LHCN-M2 (cell line): ENCODE measurements around the gene HPSE. TPM values are rescaled to one million over a fixed set of nuclear protein-coding genes. Genes with fewer than 3 reads are reported as not detected.
A peak's percentile ranks its signal among the peaks of the same experiment; 100 is the strongest.

Source experiments
- DNase-seq: peaks from one replicate; pipeline ENCODE4 v3.0.0-alpha.2; 2012; ENCODE audit warnings: low read depth
- polyA plus RNA-seq: library from polyadenylated mRNA; unstranded; fragments of >200 nt; gene quantifications from one replicate; pipeline ENCODE4 v1.2.1, GENCODE V29; 2012; ENCODE audit warnings: missing spikeins
- total RNA-seq: library from RNA; depleted of rRNA; stranded (reverse); fragments of >200 nt; gene quantifications from 2 replicates; pipeline ENCODE4 v1.2.3, GENCODE V29; 2014; rRNA removed

HPSE gene
- total RNA-seq = 2.1 and 2.2 TPM in 2 replicates
- polyA plus RNA-seq = 1.2 TPM

DNA sequence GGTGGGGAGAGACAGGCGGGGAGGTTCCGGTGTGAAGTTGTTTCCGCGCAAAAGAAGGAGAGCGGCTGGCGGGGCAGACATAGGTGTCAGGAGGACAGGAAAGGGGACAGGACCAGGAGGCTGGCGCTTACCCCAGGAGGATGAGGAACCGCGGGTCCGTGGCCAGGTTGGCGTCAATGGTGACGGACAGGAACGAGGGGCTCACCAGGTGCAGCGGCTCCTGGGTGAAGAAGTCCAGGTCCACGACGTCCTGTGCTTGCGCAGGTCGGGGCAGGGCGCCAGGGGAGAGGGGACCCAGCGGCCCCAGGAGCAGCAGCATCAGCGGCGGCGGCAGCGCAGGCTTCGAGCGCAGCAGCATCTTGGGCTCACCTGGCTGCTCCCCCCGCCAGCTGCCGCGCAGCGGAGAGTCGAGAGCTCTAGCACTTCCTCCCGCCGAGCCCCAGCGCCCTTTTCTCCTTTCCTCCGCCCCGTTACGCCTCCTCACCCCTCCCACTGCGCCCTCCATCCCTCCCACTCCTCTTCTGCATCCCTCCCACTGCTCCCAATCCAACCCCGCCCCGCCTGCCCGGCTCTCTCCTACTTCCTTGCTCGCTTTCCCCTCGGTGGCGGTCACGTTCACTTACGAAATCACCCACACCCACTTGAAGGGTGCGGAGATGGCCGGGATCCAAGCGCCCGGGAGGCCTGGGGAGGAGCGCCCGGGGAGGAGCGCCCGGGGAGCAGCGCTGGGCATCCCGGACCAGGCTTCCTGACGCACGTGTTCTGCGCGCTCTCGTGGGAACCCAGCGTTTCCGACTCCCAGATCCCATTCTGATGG, at the start of gene HPSE:
TSS of gene HPSE (minus strand) at position 424 of the 817 bp plus-strand sequence. CDS start at position 358, 66 bp downstream.
- peak; percentile 66 for DNase-seq

DNA sequence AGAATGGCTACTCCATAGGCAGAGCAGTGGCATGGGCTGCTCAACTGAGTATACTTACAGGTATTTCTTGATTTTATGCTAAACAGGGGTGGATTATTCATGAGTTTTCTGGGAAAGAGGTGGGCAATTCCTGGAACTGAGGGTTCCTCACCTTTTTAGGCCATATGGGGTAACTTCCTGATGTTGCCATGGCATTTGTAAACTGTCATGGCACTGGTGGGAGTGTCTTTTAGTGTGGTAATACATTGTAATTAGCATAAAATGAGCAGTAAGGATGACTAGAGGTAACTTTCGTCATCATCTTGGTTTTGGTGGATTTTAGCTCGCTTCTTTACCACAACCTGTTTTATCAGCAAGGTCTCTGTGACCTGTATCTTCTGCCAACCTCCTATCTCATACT, 48.2 kb upstream of the HPSE start:
- DNase-seq = no peak

DNA sequence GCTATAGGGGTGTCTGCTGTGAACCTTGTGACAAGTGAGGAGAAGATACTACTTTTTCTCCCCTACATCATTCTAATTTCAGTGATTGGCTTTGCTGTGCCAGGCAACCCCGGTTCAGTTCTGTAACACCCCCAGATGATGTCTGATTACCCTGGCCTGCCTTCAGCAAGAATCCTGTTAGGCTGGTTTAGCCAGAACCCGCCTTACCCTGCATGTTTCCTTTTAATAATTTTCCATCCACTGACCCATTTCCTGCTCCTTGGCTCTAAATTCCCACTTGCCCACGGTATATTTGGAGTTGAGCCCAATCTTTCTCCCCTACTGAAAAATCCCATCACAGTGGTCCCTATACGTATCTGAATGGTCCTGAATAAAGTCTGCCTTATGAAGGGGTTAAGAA, 46.5 kb upstream of the HPSE start:
- DNase-seq = no peak

DNA sequence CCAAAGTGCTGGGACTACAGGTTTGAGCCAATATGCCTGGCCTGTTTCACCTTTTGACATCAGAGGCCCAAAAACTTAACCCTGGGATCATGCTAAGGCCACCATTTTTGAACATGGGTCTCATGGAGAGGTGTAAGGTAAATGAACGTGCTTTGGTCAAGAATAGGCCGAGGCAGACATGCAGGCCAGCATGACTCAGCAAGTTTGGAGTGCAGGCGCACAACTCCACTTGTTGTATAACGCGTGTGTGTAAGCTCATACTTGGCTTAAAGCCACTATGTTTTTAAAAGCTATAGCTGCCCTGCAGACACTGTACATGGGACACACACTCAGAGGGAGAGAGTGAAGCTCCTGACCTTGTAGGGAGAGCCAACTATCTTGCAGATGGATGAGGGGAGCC, 43.8 kb upstream of the HPSE start:
- peak; percentile 36 for DNase-seq

DNA sequence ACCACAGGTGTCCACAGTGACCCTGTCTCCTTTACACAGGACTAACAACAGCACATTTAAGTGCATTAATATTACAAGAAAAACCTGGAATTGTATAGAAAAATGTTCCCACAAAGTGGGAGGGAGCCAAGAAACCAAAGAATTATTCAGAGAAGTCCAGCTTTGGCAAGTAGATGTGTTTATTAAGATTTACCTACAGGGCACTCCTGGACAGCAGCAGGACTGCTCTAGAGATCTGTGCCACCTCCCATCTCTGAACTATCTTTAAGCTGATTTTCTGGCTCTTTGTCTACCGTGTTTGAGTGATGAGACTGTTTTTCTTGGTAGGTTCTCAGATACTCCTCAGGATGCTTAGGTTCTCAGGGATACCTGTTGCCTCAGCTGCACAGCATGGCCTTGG, 38.3 kb upstream of the HPSE start:
- DNase-seq = no peak

DNA sequence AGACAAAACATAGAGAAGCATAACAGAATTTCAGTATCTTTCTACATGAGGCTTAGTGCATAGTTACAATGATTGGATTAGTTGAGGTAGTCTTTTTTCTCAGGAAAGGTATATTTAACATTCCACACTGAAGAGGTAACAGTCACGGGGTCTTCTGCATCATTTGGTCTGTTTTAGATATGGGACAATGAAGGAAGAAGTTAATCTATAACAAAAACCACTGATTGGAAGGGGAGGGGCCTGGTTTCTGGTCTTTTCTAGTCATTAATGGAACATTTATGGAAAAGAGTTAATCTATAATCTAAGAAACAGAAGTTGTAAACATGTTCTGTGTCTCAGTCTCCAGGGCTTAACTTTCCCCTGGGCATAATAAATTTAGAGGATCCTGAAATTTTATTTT, 37.3 kb upstream of the HPSE start:
- no peak for DNase-seq

DNA sequence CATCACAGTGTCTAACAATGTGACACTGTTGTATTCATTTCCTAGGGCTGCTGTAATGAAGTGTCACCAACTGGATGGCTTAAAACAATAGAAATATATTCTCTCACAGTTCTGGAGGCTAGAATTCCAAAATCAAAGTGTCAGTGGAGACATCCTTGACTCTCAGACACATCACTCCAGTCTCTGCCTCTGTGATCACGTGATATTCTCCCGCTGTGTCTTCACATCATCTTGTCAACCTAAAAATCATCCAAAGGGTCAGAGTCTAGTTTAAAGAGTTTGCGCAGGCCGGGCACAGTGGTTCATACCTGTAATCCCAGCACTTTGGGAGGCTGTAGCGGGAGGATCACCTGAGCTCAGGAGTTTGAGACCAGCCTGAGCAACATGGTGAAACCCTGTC, 36.6 kb upstream of the HPSE start:
- DNase-seq = no peak

DNA sequence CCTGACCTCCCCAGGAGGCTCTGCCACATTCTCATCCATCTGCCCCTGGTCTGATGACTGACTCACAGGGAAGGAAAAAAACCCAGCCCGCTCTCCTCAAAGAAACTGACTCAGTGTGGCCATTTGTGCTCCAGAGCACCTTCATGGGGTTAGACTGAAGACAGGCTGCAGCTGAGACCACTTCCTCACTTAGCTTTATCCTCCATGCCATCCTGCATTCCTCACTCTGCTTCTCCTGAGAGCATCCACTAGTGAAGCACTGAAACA, 35.9 kb upstream of the HPSE start:
- peak; percentile 54 for DNase-seq

DNA sequence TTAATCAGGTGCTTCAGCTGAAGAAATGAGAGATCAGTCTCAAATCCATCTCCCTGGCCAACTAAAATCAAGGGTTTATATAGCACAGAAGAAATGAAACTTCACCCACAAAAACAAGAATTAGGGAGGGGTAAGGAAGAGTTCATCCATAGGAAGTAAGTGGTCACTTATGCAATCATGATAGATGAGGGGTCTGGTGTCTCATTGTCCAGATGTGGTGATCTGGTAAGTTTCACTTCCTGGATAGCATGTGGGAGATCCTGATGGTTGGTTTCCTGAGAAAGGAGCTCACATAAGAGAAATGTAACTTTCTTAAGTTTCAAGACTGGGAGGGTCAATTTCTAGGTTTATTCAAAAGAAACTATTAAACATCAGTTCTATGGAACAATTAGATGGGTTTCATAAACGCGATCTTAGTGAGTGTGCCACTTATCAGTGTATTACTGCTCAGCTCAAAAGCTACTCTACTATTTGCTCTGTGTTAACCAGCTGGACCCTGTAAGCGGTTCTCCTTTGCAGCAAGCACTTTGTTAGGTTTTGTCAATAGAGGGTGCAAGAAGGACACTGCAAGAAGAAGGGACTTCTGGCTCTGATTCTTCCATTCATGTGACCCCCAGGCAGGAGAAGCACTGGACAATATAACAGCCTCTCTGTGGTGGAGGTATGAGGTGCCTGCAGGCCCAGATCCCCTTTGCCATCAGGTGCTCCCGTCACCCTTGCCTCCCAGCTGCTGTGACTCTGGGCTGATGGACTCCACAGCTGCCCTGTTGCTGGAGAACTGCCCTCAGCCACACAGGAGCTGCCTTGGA, 35.4 kb upstream of the HPSE start:
- DNase-seq = peak; percentile 18

DNA sequence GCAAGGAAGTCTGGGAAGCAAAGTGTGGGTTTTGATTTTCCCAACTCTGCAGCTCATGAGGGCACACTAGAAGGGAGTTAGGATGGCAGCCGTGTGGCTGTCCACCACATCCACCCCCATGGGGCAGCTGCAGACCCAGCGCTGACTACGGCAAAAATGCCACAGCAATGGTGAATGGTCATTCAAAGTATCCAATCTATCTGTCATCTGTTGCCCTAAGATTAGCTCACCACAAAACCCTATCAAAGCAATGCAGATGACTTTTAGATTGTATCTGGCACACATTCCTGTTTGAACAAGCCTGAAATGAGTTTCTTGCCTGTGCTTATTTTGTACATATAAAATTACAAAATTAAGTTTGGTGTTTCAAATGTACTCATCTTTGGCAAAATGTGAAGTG, 29.7 kb upstream of the HPSE start:
- peak; percentile 64 for DNase-seq

DNA sequence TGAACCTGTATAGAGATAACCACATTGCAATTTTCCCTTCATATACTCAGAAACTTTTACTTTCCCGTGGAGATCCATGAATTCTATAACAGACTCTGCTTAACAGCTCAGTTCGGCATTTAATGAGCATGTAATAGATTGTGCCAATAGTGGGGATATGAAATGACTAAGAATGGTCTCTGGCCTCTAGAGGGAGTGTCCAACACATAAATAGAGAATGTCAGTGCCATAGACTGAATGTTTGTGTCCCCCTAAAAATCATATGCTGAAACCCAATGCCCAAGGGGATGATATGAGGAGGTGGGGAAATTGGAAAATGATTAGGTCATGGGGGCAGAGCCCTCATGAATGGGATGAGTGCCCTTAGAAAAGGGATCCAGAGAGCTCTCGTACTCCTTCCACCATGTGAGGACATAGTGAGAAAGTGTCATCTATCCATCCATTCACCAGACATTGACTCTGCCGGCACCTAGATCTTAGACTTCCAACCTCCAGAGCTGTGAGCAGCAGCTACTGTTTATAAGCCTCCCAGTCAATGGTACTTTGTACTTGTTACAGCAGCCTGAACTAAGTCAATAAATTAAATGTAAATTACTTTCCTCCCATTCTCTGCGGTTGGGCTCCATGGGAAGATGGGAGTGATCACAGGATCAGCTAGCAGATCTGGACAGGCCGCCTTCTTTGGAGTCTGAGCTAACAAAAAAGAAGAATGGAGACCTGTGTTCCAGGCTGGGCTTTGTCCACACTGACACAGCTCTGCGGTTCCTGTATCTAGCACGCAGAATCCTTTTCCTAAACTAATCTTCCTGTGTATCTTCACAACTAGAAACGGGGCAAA, 28.1 kb upstream of the HPSE start:
- DNase-seq = peak; percentile 52

DNA sequence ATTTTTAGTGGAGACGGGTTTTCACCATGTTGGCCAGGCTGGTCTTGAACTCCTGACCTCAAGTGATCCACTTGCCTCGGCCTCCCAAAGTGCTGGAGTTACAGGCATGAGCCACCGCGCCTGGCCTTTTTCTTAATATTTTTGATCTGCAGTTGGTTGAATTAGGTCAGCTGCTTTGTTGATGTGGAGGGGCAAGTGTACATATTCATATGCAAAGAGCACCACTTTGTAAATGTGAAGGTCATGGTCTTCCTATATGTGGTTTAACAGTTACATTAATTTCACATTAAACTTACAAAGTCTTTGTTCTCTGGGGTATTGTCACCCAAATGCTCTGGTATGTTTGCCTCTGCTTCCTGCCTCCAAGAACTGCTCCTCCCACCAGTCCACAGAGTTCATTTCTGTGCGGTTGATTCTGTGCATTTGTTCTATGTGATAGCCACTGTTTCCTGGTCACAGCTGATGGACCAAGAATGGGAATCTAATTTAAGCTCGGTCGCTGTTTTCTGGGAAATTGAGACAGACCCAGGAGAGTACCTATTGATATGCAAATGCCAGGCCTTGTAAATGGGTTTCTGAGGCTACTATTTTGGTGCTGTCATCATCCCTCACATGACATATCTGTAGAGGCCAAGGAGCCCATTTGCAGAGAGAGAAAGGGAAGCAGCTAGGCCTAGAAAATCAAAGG, 26.9 kb upstream of the HPSE start:
- no peak for DNase-seq

DNA sequence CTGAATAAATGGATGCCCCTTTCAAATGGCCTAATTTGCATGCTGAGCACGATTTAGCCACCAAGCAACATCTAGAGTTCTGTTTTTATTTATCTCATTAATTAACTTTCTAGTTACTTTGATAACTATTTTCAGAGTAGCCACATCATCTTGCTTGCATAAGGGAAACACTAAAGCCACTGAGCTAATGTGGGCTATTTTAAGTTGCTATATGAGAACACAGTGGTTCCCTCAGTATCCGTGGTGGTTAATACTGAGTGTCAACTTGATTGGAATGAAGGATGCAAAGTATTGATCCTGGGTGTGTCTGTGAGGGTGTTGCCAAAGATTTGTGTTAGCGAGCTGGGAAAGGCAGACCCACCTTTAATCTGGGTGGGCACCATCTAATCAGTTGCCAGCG, 25.4 kb upstream of the HPSE start:
- no peak for DNase-seq

DNA sequence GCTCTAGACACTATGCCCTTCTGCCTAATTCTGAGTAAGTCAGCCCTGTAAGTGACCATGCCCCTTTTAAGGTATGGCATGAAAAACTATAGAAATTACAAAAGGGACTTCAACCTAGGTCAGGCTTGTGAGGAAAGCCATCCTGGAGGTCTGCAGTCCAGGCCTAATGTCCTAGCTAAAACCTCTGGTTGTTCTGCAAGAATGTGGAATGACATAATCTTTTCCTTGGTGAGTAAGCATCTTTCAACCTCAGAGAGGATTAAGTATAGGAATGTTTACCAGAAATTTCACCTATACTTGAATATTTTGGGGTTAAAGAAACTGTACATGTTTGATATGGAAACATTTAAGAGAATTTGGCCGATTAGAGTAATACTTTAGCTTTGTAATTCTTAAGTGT, 23.8 kb upstream of the HPSE start:
- DNase-seq = peak; percentile 84

DNA sequence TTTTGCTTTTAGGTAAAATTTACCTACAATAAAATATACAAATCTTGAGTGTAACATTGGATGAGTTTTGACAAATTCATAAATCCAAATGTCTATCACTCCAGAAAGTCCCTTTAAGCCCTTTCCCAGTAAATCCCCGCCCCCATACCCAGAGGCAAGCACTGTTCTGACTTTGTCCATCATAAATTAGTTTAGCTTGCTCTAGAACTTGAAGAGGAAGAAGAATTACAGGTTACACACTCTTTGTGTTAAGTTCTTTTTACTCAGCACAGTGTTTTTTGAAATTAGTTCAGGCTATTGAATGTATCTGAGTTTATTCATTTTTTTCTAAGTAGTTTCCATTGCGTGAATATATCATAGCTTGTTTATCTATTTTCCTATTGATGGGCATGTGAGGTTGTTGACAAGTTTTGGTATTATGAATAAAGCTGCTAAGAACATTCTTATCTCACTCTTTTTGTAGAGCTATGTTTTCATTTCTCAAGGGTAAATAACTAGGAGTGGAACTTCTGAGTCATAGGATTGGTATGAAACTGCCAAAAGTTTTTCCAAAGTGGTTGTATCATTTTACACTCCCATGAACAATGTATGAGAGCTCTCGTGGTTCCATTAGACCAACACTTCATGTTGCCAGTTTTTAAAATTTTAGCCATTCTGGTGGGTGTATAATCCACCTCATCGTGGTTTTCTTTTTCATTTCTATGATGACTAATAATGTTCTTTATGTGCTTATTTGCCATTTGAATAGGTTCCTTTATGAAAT, 22.4 kb upstream of the HPSE start:
- DNase-seq = peak; percentile 98

DNA sequence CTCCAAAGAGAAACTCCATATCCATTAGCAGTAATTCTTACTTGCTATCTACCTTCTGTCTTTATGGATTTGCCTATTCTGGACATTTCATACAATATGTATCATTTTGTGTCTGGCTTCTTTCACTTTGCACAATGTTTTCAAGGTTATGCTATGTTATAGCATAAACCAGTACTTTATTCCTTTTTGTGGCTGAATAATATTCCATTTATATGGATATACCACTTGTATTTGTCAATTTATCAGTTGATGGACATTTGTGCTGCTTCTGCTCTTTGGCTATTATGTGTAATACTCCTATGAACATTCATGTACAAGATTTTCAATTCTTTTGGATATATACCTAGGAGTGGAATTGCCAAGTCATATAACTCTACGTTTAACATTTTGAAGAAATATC, 18.9 kb upstream of the HPSE start:
- DNase-seq = no peak

DNA sequence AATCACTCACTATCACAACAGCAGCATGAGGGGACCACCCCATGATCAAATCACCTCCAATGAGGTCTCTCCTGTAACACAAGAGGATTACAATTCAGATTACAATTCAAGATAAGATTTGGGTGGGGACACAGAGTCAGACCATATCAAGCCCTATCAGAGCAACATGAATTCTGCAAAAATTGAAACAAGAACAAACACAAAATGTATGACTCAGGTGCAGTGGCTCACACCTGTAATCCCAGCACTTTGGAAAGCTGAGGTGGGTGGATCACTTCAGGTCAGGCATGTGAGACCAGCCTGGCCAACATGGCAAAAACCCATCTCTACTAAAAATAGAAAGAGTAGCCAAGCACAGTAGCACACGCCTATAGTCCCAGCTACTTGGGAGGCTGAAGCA, 13.4 kb upstream of the HPSE start:
- no peak for DNase-seq

DNA sequence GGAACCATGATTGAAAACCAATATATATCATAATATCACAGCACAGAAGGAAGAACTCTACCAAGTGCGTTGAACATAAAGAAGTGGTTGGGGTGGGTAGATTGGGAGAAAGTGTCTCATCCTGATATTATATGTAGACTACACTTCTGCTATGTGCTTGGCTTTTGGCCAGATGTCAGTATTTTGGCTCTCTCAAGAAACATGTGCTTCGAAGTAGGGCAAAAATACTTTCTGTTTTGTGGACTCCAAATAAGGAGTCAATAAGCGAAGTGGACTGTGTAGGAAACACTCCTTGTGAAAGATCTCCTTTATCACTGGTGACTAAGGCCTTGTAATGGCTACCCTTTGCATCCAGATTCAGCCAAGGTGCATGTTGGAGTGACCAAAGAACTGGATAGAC, 7.8 kb upstream of the HPSE start:
- DNase-seq = no peak

DNA sequence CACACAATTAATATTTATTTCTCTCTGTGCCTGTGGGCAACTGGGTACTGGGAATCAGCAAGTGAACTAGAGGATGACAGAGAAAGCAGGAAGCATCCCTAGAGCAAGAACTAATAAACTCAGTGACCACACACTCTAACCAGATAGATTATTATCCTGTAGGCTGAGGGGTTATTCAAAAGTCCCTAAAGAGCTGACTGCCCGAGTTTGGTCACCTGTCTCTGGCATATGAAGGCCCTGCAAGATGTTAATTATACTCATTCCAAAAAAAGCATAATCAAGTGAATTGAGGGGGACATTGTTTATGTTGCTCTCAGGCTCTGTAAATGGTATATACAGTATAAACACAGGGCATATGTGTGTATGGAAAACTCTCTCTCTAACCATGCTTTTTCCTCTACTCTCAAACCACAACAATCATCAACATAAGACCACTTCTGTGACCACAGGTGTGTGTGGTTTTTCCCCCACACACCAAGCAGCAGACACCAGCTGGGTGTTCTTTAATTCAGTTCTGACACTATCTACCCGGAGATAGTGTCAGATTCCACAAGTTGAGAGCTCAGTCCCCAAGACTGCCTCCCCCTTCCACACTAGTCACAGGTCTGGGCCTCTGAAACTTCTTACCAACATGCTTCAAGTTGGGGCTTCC, 6.2 kb upstream of the HPSE start:
- peak; percentile 23 for DNase-seq

DNA sequence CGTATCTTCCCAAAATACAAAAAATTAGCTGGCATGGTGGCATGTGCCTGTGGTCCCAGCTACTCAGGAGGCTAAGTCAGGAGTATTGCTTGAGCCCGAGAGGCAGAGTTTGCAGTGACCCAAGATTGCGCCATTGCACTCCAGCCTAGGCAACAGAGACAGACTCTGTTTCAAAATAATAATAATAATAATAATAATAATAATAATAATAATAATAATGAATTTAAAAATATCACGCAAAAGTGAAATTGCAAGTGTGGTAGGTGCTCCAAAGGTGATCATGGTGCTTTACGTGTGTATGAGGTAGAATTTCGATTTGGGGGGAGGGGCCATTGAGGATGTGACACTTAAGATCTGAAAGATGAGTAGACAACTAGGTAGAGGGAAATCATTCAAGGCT, 4.9 kb upstream of the HPSE start:
- DNase-seq = no peak
